HG03175 (cell line): Measurements from ENCODE around the gene RSPRY1.

Experiments
- ATAC-seq: cut with Tn5 transposase; IDR thresholded peaks from one replicate; pipeline ENCODE4 v1.9.1; 2021; ENCODE audit warnings: mild to moderate bottlenecking, moderate library complexity; ENCODE audit not compliant: unreplicated experiment

RSPRY1 gene

DNA sequence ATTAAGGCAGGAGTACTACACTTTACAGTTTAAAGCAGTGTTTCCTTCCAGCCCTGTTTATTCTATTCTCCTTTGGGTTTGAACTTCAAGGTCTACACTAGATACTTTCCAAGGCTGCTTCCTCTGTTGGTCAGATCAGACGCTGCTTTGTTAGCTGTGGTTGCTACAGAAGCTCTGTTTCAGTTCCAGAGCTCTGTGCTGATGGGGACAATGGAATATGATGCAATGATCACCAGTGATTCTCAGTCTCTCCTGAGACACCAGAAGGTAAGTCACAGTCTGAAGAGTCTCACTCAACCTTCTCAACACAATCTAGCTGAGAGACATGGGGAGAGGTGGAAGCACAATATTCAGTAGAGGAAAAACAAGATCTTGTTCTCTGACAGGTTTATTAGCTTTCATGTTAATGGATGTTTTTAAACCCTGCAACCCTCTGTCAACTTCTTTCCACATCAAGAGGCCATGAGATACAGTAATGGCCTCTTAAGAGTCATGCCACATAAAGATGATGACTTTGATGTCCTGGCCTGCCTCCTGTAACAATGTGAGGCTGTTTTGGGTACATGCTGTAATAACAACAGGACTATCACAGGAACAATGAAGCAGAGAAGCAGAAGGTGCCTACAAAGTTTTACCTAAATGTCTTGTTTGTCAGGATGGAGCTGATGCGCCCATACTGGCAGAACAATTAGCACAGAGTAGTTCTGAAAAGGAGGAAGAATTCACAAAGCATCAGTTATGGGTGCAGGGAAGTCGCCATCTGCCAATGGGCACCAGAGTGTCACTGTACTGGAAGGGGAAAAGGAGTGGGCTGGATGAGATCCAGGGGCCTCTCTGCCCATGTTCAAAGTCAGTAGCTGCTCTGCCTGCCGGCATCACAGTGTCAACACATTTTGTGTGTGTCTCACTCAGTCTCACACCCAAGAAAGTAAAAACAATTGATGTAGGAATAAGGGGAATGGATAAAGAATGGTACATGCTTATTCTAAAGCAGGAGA, 33.7 kb upstream of the RSPRY1 start:
- no peak for ATAC-seq

DNA sequence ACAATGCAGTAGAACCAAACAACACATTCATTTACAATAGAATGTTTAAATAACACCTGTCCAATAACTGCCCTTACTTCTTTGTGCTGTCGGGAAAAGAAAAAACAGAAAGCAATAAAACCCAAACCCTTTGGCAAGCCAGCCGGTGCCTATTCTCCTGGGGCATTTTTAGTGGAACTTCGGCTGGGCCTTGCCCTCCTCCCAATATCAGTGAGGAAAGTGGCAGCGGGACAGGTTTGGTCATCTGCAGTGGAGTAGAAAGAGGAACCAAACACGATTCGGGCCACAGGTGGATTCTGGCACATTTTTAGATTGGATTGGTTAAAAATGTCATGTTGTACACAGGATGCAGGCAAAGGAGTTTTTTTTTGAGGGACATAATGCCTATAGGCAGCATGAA, 32.3 kb upstream of the RSPRY1 start:
- no peak for ATAC-seq

DNA sequence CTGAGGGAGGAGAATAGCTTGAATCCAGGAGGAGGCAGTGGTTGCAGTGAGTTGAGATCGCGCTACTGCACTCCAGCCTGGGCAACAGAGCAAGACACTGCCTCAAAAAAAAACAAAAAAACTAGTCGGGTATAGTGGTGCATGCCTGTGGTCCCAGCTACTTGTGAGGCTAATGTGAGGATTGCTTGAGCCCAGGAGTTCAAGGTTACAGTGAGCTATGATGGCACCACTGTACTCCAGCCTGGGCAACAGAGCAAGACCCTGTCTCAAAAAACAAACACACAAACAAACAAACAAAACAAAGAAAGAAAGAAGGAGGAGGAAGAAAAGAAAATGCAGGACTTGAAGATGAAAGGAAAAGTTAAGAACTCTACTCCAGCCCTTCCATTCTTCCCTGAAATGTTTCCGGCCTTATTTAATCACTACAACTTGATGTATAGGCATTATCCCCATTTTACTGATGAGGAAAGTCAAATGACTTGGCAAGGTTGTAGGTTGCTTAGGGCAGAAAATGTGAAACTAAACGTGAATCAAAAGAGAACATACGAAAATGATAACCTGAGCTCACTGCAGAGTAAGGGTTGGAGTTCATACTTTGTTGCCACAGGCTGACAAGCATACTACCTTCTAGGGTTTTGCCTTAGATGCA, 30.3 kb upstream of the RSPRY1 start:
- no peak for ATAC-seq

- ATAC-seq: no peak
Measured at GRCh38 chr16:57156351-57156703, 29.8 kb upstream of the RSPRY1 start.

- ATAC-seq: no peak
Measured at GRCh38 chr16:57157533-57157932, 28.6 kb upstream of the RSPRY1 start.

- ATAC-seq: no peak
Measured at GRCh38 chr16:57159447-57159846, 26.7 kb upstream of the RSPRY1 start.

- no peak for ATAC-seq
Measured at GRCh38 chr16:57163842-57164241, 22.3 kb upstream of the RSPRY1 start.

DNA sequence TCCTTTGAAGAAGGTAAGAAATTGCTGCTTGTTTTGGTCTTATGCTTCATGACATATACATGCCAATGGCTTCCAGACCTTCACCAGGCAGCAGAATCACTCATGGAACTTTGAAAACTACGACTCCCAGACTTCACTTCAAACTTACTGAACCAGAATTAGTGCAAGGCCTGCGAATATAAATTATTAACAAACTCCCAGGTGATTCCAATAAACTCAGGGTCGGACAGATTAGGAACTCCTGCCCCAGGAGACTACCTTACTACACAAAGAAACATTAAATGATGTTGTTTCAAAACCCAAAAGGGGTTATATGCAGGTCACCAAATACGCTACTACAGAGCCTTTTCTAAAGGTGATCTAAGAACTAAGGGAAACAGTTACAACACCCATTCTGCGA, 20.6 kb upstream of the RSPRY1 start:
- ATAC-seq: no peak

DNA sequence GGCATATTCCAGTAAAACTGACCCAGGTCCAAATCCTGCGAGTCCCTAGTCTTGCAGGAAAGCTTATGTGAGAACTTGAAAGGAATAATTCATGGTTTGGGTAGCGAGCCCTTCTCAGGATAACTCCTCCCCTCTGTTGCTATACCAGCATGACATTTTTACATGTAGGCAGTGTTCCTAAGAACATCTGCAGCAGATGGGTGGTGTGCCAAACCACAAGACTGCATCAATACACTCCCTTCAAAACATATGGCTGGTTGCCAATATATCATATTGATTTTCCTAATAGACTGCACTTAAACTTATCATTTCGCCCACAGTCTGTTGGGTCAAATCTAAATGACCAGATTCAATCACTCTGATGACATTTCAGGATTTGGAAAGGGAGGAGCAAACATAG, 20.2 kb upstream of the RSPRY1 start:
- no peak for ATAC-seq

DNA sequence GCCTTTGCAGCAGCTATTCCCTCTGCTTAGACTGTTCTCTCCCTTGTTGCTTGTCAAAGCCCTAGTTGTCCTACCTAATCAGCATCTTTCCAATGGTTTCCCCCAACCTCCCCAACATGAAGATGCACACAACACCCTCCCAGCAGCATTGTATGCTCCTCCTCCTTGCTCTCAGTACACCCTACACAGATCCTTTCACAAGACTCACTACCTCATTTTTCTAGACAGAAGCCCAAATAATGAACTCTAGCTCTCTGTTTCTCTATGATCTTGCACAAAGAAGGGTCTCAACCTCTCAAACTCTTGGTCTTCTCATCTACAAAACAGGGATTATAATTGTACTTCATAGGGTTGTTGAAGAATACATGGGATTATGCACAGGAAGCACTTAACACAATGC, 19.7 kb upstream of the RSPRY1 start:
- no peak for ATAC-seq

GRCh38 chr16:57166951-57167350, 19.2 kb upstream of the RSPRY1 start:
- ATAC-seq: no peak

DNA sequence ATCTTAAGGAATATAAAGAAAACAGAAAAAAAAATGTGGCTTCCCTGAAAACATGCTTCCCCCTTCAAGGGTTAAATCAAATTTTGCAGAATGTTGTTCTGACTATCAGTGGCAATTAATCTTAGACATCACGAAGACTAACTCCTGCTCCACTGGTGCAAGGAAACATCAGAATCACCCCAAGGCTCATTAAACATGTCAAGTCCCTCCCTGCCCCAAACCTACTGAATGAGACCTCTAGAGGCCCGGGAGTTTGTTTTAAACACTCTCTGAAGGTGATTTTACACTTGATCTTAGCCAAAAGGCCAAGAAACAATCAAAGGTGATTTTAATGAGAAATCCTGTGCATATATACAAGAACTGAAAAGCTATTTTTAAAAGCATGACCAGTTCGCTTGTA, 18.6 kb upstream of the RSPRY1 start:
- no peak for ATAC-seq

- no peak for ATAC-seq
Measured at GRCh38 chr16:57167953-57168352, 18.2 kb upstream of the RSPRY1 start.

DNA sequence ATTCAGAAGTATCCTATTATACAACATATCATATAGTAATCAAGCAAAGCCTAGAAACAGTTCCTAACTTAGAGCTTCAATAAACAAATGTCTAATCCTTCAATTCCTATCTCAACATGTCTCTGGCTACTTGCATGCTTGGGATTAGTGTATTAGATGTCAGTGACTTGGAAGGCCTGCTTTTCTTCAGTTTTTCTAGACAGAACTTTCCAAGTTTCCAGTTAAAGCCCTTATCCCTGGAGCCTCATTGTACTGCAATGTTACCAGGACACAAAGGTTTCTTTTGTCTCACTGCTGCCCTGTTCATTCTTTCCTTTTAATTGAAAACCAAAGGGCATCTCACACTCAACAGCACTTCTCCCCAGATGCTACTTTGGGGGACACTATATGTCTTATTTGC, 16.8 kb upstream of the RSPRY1 start:
- no peak for ATAC-seq

DNA sequence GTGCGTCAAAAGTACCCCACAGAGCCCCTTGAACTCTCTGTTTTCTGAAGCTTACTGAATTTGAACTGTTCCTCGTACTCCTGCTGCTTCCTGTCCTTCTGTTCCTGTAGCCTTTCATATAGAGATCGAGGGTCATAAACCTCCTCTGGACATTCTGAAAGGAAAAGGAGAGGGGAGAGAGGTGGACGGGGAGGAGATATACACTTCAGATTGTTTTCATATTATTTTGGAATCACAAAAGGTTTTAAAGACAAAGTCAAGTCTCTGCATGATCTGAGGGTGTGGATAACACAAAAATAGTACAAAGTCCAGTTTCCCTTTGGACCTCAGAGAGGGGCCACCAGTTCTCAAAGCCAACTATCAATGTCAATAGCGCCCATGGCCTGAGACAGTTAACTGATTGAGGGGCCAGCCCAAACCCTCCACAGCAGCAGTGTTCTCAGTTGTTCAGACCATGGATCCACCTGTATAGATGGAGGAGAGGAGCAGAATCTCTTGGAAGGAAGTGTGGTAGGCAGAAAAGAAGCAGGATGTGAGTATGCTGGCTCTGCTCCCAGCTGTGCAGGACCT, 13.3 kb upstream of the RSPRY1 start:
- no peak for ATAC-seq

GRCh38 chr16:57175896-57176295, 10.2 kb upstream of the RSPRY1 start:
- ATAC-seq: no peak

- ATAC-seq: no peak
Measured at GRCh38 chr16:57178196-57178595, 7.9 kb upstream of the RSPRY1 start.

GRCh38 chr16:57178793-57179212, 7.3 kb upstream of the RSPRY1 start:
- ATAC-seq: no peak

- no peak for ATAC-seq
Measured at GRCh38 chr16:57179215-57179828, 6.8 kb upstream of the RSPRY1 start.

DNA sequence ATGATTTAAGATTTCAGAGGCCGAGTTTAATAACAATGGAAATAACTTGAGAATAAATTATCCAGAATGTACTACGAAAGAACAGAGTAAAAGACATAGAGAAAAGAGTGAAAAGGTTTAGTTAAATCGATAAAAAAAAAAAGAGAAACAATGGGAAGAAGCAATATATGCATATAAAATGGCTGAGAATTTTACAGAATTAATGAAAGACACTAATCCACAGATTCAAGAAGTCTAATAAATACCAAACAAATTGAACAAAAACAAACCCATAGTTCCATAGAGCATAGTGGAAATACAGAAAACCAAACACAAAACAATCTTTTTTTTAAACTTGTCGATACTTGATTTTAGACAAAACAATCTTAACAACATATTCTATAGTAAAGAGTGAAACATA, 2.0 kb upstream of the RSPRY1 start:
- ATAC-seq: no peak

DNA sequence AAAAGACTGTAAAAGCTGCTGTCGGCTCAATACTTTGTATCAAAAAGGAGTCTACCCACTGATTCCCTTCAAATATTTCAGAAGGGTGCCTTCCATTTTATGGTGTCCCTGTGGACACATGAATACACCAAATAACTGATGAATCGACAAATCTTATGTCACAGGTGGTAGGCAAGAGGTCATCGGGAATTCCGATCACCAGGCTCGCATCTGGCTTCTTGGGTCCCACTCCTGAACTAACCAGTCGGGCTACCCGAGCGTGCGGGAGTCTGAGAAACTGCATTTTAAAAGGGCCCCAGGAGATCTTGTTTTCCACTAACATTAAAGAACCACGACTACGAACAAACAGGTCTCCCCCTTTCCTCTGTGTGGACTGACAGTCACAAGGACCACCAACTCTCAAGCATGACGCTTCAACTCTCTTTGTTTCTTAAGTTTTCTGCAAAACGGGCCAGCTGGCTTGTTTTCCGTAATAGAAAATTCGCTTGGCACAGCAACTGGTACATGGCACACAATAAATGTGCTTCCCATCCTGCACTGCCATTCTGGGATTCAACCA, 1.2 kb upstream of the RSPRY1 start:
- no peak for ATAC-seq
